Activated T-helper 1 cell treated with Interleukin-2 at 50 U/mL for 16 hours (primary cell): ENCODE measurements around the gene LTO1.
"Not testable (repeated sequence)": the region's sequence is repeated elsewhere in the genome, so short reads cannot be mapped to it uniquely, and the experiment has no call there.

ENCODE experiments used
- DNase-seq: peaks from one replicate; pipeline ENCODE4 v3.0.0-alpha.2; 2020; ENCODE audit warnings: low read depth

The LTO1 gene

DNA sequence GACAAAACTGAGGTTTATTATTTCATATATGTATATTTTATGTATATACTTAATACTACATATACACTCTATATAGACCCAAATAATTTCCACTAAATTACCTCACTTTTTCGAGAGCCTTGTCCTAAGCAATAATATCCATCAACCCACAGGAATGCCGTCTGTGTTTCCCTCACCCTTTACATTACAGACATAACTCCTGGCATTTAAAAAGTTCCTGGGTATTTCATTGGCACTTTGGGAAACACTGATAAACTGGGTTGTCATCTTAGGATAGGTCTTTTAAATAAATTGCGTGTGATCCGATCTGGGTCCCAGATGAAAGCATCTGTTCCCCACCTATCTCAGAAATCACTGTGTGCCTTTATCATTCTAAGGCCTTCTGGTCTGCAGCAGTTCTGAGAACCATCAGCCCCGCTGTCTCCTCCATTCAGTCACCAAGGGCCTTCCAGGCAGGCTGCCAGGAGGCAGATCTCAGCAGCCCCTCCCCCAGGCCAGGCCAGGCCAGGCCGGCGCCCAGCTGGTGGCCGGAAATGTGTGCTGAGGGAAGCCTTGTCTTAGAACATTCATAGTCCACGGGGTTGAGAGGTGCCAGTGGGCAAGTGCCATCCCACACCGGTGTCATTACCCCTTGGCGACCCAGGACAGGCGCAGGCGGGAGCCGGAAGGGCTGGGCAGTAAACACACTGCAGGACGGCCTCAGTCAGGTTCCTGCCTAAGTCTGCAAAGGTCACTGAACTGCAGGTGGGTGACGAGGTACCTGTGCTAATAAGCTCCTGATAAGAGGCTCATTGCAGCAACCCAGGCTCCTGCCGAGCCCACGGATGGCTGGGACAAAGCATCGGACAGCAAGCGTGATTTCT is 25.4 kb upstream of the LTO1 start:
- no peak for DNase-seq

DNA sequence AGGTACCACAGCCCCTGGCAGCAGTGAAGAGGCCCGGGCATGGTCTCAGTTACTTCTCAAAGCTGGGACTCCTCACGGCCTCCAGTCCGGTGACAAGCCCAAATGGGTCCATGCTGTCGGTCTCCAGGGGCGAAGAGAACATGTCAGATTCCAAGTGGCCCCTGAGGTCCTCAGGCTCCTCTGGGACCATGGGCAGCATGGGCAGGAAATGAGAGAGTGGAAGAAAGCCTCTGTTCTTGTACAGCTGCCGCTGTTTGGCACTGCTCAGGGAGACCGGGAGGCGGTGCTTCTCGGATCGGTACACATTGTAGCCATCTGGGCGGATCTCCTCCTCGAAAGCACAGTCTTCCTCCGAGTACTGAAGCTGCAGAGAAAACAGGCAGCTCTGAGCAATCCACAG is 24.1 kb upstream of the LTO1 start:
- DNase-seq: no peak

DNA sequence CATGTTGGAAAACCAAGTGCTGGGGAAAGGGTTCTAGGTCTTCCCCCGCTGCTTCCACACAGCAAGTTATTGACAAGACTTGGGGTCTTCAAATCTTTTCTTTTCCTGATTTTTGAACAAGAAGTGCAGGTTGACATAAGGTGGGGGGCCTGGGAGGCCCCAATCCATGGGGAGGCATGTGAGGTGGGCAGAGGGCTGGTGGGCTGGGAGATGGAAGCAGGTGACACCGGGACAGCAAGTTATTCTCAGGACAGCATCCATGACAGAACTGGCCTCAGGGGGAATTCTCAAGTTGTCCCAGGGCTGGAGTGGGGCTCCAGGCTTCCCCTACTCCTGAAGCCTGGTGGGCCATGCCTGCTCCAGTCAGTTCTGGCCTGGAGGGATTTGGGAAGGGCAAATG is 23.2 kb upstream of the LTO1 start:
- no peak for DNase-seq

GRCh38 chr11:69697861-69698260 is 22.7 kb upstream of the LTO1 start:
- no peak for DNase-seq

GRCh38 chr11:69697469-69697843 is 22.3 kb upstream of the LTO1 start:
- no peak for DNase-seq

DNA sequence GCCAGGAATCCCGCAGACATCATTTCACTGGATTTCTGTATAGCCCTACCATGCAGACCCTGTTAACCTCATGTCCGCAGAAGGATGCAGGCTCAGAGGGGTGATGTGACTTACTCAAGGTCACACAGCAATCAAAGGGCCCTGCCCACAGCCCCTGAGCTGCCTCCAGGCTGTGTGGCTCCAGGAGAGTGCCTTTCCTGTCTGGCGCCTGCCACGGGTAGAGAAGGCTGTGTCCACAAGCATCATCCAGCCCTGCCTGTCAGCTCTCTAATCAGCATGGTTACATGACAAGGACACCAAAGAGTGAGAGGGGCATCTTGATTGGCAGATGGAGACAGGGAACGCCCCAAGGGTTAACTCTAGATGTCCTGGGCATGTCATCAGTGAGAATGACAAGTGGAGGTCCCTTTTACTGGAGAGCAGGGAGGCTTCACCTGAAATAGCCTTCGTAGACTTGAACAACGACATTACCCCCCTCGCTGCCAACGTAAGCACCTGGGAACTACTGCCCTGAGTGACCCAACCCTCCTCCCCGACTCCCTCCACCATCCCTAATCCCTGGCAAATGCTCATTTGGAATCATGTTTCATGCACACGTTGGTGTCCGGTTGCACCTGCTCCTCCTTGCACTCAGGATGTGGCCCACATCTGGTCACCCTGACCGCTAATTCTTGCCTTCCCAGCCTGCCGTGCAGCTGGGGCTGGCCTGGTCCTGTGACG is 21.8 kb upstream of the LTO1 start:
- no peak for DNase-seq

DNA sequence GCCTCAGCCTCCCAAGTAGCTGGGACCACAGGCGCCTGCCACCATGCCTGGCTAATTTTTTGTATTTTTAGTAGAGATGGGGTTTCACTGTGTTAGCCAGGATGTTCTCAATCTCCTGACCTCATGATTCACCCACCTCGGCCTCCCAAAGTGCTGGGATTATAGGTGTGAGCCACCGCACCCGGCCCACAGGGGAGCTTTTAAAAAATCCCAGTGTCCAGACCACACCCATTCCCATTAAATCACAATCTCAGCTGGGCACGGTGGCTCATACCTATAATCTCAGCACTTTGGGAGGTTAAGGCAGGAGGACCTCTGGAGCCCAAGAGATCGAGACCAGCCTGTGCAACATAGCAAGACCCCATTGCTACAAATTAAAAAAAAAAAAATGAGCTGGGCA is 20.8 kb upstream of the LTO1 start:
- not testable (repeated sequence) for DNase-seq

DNA sequence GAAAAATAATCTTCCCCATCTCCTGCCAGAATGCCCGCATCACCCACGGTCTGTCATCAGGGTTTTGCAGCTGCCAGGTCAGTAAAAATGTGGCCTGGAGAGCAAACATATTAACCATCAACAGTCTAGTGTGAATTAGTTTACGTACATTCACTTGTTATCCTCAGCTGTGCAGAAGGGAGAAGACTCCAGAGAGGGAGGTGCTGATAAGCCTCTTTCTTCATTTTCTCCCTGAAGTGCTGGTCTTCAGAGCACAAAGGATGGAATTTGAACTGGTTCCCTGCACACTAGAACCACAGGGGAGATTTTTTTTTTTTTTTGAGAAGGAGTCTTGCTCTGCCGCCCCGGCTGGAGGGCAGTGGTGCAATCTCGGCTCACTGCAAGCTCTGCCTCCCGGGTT is 20.4 kb upstream of the LTO1 start:
- no peak for DNase-seq

DNA sequence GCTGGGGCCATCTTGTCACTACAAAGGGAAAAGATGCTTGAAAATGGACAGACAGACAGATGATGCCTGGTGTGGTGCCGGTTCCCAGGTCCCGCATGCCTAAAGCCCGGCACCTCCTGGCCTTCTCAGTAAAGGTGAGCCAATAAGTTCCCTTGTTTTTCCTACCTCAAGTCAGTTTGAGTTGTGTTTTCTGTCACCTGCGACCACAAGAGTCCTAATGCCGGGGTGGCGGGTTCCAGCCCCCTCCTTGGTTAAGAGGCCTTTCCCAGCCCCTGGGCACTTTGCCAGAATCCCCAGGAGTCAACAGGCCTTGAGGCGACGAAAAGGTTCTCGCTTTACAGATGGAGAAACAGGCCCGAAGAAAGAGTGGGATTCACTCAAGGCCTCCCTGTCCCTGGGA is 19.6 kb upstream of the LTO1 start:
- no peak for DNase-seq

DNA sequence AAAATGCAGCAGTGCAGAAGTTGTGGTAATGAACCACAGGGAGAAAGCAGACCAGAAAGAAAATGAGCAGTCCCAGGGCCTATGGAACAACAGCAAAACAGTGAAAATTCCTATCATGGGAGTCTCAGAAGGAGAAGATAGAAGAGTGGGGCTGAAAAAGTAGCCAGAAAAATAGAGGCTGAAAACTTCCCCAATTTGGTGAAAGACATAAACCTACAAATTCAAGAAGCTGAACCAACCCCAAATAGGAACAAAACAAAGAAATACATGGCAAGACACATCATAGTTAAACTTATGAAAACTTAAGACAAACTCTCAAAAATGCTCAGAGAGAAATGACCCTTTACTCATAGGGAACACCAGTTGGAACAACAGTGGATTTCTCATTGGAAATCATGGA is 17.3 kb upstream of the LTO1 start:
- DNase-seq: no peak

DNA sequence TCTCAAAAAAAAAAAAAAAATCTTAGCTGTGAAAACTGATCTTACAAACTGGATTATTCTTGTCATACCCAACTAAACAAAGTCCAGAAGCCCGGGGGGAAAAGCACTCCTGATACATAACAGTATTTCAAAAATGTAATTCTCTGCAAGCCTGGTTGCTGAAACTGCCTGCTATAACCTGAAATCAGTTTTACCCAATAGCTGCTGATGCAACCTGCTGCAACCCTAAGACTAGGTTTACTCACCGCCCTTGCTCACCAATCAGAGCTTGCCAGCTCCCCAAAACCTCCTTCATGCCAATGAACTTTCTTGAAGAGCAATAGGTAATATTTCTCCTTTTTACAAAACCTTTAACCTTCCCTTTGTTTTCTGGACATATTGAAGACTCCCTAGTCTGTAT is 16.3 kb upstream of the LTO1 start:
- DNase-seq: no peak

GRCh38 chr11:69689484-69690319 is 14.5 kb upstream of the LTO1 start:
- DNase-seq: no peak

DNA sequence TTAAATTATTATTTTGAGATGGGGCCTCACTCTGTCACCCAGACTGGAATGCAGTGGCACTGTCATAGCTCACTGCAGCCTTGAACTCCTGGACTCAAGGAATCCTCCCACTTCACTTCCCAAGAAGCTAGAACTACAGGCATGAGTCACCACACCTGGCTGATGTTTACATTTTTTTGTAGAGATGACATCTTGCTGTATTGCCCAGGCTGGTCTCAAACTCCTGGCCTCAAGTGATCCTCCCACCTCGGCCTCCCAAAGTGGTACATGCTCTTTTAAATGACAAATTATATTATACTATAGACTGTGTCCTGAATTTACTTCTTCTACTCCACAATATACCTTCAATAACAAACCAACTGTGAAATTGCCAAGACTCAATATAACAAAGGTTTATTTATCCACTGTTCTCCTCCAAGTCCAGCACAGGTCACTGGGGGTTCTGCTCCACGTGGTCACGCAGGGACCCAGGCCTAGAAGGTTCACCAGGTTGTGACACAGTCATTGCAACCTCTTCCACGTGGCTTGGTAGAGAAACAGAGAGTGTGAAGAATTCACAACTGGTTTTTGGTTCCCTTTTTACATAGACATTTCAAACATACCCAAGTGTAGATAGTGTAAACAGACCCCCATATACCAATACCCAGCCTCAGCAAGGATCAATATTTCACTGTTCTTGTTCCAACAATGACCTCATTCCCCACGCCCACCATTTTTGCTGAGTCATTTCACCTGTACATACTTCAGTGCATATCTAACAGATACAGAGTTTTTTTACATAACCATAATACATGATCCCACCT is 13.0 kb upstream of the LTO1 start:
- not testable (repeated sequence) for DNase-seq

- no peak for DNase-seq
These were observed 11.7 kb upstream of the LTO1 start for GRCh38 chr11:69686856-69687255.

- no peak for DNase-seq
These were observed 11.3 kb upstream of the LTO1 start for GRCh38 chr11:69686452-69686851.

GRCh38 chr11:69685348-69685747 is 10.2 kb upstream of the LTO1 start:
- DNase-seq: no peak

DNA sequence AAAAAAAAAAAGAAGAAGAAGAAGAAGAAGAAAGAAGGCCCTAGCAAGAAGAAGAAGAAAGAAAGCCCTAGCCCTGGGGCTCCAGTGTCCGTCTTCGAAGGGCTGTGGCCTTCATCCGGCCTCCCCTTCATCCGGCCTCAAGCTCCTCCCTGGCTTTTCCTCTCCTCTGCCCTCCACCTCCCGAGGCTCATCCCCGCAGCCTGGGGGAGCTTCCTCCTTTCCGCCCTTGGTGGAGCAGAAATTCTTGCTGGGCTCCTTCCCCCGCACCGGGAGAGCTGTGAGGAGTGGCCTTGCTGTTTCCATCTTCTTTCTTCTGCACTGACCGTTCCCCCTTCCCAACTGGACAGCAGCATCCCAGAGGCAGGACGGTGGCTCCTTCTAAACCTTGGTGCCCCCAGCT is 9.5 kb upstream of the LTO1 start:
- no peak for DNase-seq

GRCh38 chr11:69683764-69684333 is 8.7 kb upstream of the LTO1 start:
- DNase-seq: no peak

DNA sequence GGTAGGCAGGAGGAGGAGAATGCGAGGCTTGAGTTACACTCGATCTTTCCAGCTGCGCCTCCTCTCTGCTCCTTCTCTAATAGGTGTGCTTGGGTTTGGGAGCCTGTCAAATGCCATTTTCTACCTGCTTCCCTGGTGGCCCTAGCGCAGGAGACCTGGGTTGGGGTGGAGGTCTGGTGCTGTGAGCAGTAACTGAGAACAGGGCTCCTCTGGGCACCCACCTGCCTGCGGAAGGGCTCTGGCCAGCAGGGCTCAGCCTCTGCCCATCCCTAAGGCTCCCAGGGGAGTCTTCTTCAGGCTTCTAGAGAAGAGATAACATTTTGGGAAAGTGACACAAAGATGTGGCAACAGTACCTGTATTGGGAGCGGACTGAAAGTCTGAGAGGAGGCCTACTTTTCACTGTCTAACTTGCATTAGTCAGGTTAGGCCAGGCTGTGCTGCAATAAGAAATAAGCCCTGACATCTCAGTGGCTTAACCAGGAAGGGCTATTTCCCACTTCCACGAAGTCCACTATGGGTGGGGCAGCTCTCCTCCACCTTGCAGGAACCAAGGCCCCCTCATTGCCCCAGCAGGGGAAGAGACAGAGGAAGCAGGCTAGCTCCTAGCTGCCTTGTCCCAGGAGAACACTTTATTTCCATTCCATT is 7.7 kb upstream of the LTO1 start:
- DNase-seq: no peak

DNA sequence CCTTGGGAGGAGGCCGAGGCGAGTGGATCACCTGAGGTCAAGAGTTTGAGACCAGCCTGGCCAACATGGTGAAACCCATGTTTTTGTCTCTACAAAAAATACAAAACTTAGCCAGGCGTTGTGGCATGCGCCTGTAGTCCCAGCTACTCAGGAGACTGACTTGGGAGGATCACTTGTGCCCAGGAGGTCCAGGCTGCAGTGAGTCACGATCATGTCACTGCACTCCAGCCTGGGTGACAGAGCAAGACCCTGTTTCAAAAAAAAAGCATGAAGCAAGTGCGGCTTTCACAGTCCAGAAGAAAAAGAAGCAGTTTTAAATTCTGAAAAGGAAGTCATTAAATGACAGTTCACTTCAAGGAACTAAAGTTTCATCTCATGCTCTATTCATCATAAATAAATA is 7.1 kb upstream of the LTO1 start:
- DNase-seq: no peak

DNA sequence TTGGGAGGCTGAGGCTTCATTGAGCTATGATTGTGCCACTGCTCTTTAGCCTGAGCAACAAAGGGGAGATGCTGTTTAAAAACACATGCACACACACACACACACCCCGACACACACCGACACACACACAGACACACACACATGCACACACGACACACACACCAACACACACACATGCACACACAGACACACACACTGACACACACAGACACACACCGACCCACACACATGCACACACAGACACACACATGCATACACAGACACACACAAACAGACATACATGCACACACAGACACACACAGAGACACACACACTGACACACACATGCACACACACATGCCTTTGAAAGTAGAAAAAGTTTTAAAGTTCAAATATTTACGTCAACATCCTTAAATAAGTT is 5.5 kb upstream of the LTO1 start:
- no peak for DNase-seq
